Esophagus squamous epithelium (tissue), 5 donors: ENCODE data around the gene CCDC106. TPM values are rescaled to one million over a fixed set of nuclear protein-coding genes. Genes with fewer than 3 reads are reported as not detected.
A peak's percentile ranks its signal among the peaks of the same experiment; 100 is the strongest.

ENCODE experiments used
- DNase-seq: peaks from one replicate; lab custom pipeline; 2025; lab: John Stamatoyannopoulos, UW
- H3K27ac ChIP-seq, 4 donors: fragments of 200-600 bp; sonication (generic); one replicate each; pipeline ENCODE4 v1.5.1; 2016 to 2019; ENCODE audit warnings: mild to moderate bottlenecking in 1 of 4
- H3K27me3 ChIP-seq, 4 donors: fragments of 200-600 bp; sonication (generic); 1 replicate in 3 of 4; 2 replicates in 1 of 4; pipeline versions ENCODE4 v1.5.1 to v1.6.0; 2017 to 2021; ENCODE audit warnings: antibody characterized with exemption in 1 of 4
- H3K36me3 ChIP-seq, 3 donors: fragments of 200-600 bp; sonication (generic); one replicate each; pipeline ENCODE4 v1.5.1; 2016 to 2019
- H3K4me1 ChIP-seq, 3 donors: fragments of 200-600 bp; sonication (generic); one replicate each; pipeline ENCODE4 v1.5.1; 2017 to 2019
- H3K4me3 ChIP-seq, 4 donors: fragments of 200-600 bp; sonication (generic); 1 replicate in 3 of 4; 2 replicates in 1 of 4; pipeline ENCODE4 v1.5.1; 2016 to 2019; ENCODE audit warnings: mild to moderate bottlenecking in 2 of 4, moderate library complexity in 1 of 4
- H3K9me3 ChIP-seq, 3 donors: fragments of 200-600 bp; sonication (generic); one replicate each; pipeline ENCODE4 v1.5.1; 2016 to 2019
- CTCF ChIP-seq, 6 experiments: fragments of 450-650 bp in 4 of 6; fragments of 200-600 bp in 2 of 6; sonication (generic) in 2 of 6; IDR thresholded peaks; one replicate each; pipeline ENCODE4 v1.5.1; 2016 to 2019; ENCODE audit warnings: antibody characterized with exemption in 6 of 6, mild to moderate bottlenecking in 4 of 6, moderate library complexity in 4 of 6
- POLR2A ChIP-seq, 4 donors: fragments of 450-650 bp; IDR thresholded peaks; one replicate each; pipeline ENCODE4 v1.6.1; 2017; ENCODE audit warnings: antibody characterized with exemption in 4 of 4, mild to moderate bottlenecking in 4 of 4, moderate library complexity in 3 of 4
- WGBS, 2 donors: methylation state at CpG; one replicate each; pipeline ENCODE4 v1.1.5; 2018; 5-methylcytosine and 5-hydroxymethylcytosine counted together
- intact Hi-C: fragments of 100-400 bp; cut with DNase I; formaldehyde crosslinking; loops from one replicate; pipeline ENCODE4 v1.15.0; 2022
- total RNA-seq, 4 donors: library from RNA; depleted of rRNA; stranded (reverse); fragments of >200 nt; gene quantifications; one replicate each; pipeline ENCODE4 v1.1.0, GENCODE V29; 2016
- donor health status: DM: yes; HTN: yes; CAD: no.

Gene CCDC106
- total RNA-seq, 4 donors from 2014 or later = 2.4 to 7.2 (median 4.6) TPM

- Histone ChIP-seq H3K27me3 (no peaks in the 10 kb centered on the region), H3K27ac (peak overlapping the region in 3 of 4 donors; percentile 96 to 97 (median 97)), H3K36me3 (peaks cover 0 to 46% (median 11%) of the 10 kb centered on the region in 3 donors), H3K9me3 (no peaks in the 10 kb centered on the region), H3K4me3 (peak overlapping the region in 2 of 4 donors; percentile 80 to 84), H3K4me1 (peaks cover 18 to 69% (median 25%) of the 10 kb centered on the region in 3 donors)
- WGBS, 2 donors = 62 to 70% methylated on average over 9 of the region's 9 CpGs
- no peak for DNase-seq
- no peak for TF ChIP-seq POLR2A (IDR thresholded peaks at IDR 0.05)
- intact Hi-C loops = no loop called here
These were observed 41.2 kb upstream of the CCDC106 start for GRCh38 chr19:55606817-55607216.

GRCh38 chr19:55609326-55609725 is 38.7 kb upstream of the CCDC106 start:
- Histone ChIP-seq H3K27ac (no peak overlapping the region), H3K36me3 (peaks cover 0 to 49% (median 3%) of the 10 kb centered on the region in 3 donors), H3K4me1 (peaks cover 14 to 48% (median 18%) of the 10 kb centered on the region in 3 donors), H3K27me3 (no peaks in the 10 kb centered on the region), H3K9me3 (no peaks in the 10 kb centered on the region), H3K4me3 (no peak overlapping the region)
- WGBS, 2 donors = 81 to 95% methylated on average over 4 to 5 of the region's 5 CpGs
- no peak for DNase-seq
- TF ChIP-seq POLR2A (IDR thresholded peaks at IDR 0.05) (no peak), CTCF (IDR thresholded peaks at IDR 0.05) (no peak)
- intact Hi-C loops = no loop called here

DNA sequence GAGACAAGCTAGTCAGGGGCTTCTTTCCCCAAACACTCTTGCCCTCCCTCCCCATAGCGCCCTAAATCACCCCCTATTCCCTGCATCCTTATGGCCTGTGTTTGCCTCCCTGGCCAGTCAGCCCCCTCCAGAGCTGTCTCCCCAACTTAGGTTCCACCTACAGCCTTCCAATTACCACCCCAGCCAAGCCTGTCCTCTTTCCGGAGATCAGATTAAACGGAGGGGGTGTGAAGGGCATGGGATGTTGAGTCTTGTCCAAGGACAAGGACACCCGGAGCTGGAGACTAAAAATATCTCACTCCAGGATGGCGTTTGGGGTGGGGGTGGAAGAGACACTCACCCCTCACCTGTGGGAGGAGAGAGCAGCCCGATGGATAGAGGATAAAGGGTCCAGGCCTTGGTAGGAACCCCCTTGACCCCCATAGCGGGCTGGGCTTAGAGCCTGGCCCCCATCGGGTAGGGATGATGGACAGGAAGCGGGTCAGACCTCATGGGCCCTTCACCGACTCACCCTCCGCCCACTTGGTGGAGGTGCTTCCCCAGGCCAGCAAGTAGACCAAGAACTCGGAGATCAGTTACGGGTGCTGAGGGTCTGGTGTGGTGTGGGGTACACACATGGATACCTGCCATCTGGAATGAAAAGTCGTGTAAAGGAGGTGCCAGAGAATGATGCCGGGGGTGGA is 36.6 kb upstream of the CCDC106 start:
- Histone ChIP-seq H3K27me3 (no peaks in the 10 kb centered on the region), H3K36me3 (peaks cover 10 to 70% (median 18%) of the 10 kb centered on the region in 3 donors), H3K4me3 (no peak overlapping the region), H3K4me1 (peaks cover 7 to 32% (median 9%) of the 10 kb centered on the region in 3 donors), H3K9me3 (no peaks in the 10 kb centered on the region), H3K27ac (no peak overlapping the region)
- TF ChIP-seq CTCF (IDR thresholded peaks at IDR 0.05) (no peak), POLR2A (IDR thresholded peaks at IDR 0.05) (no peak)
- no peak for DNase-seq
- WGBS, 2 donors = 68 to 92% methylated on average over 3 to 11 of the region's 15 CpGs
- intact Hi-C loops = loop anchor here (5.0 kb wide), 1 partner anchor 94 kb away; no protein-coding TSS in a partner anchor

DNA sequence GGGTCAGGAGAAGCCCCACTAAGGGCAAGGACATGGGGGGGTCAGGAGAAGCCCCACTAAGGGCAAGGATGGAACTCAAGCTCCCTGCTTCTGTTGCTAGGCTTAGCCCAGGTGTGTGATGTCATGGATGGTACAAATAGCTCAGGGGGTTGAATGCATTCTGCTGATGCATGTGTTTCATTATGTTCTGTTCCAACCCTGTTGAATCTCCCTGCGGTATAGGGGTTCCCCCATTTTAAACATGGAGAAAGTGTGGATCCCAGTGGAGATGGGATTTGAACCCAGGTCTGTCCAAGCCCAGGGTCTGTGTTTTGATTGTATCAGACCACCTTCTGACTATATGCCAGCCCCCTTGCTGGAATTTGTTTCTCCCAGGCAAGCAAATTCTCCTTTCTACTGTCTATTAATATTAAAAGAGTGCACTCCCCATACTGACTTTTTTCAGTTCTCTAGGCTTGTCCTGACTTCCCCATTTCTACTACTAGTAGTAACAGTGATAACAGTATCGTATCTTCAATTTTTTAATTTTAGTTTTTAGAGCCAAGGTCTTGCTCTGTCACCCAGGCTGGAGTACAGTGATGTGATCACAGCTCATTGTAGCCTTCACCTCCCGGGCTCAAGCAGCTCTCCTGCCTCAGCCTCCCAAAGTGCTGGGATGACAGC is 35.9 kb upstream of the CCDC106 start:
- no peak for DNase-seq
- H3K4me3 ChIP-seq = no peak overlapping the region
- intact Hi-C loops = loop anchor here (5.0 kb wide), 1 partner anchor 95 kb away; no protein-coding TSS in a partner anchor
- WGBS, 2 donors = 71 to 79% methylated on average over 3 of the region's 3 CpGs
- peaks cover 3 to 31% (median 4%) of the 10 kb centered on the region in 3 donors for H3K4me1 ChIP-seq
- no peaks in the 10 kb centered on the region for H3K27me3 ChIP-seq
- TF ChIP-seq CTCF (IDR thresholded peaks at IDR 0.05) (no peak), POLR2A (IDR thresholded peaks at IDR 0.05) (no peak)
- H3K9me3 ChIP-seq = no peaks in the 10 kb centered on the region
- H3K36me3 ChIP-seq = peaks cover 15 to 73% (median 25%) of the 10 kb centered on the region in 3 donors
- H3K27ac ChIP-seq = no peak overlapping the region

DNA sequence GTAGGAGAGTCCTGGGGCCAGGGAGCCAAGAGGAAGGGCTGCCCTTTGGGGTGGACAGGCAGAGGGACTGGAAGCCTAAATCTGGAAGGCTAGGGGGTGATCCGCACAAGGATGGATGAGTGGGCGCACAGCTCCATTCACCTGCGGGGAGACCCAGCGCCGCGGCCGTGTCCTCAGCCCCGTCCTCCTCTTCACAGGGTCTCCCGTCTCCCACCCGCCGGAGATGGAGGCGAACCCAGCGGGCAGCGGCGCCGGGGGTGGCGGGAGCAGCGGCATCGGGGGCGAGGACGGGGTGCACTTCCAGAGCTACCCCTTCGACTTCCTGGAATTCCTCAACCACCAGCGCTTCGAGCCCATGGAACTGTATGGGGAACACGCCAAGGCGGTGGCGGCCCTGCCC is 34.6 kb upstream of the CCDC106 start:
- peaks cover 15 to 78% (median 26%) of the 10 kb centered on the region in 3 donors for H3K36me3 ChIP-seq
- no peak for TF ChIP-seq POLR2A (IDR thresholded peaks at IDR 0.05)
- no peak for TF ChIP-seq CTCF (IDR thresholded peaks at IDR 0.05)
- no peak overlapping the region for H3K27ac ChIP-seq
- DNase-seq = no peak
- 86 to 89% methylated on average over 7 to 14 of the region's 27 CpGs for WGBS, 2 donors
- H3K27me3 ChIP-seq = no peaks in the 10 kb centered on the region
- H3K4me1 ChIP-seq = peaks cover 0 to 23% (median 4%) of the 10 kb centered on the region in 3 donors
- intact Hi-C loops = loop anchor here (5.0 kb wide), 1 partner anchor 96 kb away; no protein-coding TSS in a partner anchor
- H3K4me3 ChIP-seq = no peak overlapping the region
- no peaks in the 10 kb centered on the region for H3K9me3 ChIP-seq
